DMS153 treated with DMSO at 0.1 percent for 48 hours (cell line): ENCODE data around the gene MSRB1.
A peak's percentile ranks its signal among the peaks of the same experiment; 100 is the strongest.

ENCODE experiments used
- DNase-seq: peaks from one replicate; lab custom pipeline; 2025; ENCODE audit not compliant: unreplicated experiment; lab: John Stamatoyannopoulos, UW

MSRB1 gene

DNA sequence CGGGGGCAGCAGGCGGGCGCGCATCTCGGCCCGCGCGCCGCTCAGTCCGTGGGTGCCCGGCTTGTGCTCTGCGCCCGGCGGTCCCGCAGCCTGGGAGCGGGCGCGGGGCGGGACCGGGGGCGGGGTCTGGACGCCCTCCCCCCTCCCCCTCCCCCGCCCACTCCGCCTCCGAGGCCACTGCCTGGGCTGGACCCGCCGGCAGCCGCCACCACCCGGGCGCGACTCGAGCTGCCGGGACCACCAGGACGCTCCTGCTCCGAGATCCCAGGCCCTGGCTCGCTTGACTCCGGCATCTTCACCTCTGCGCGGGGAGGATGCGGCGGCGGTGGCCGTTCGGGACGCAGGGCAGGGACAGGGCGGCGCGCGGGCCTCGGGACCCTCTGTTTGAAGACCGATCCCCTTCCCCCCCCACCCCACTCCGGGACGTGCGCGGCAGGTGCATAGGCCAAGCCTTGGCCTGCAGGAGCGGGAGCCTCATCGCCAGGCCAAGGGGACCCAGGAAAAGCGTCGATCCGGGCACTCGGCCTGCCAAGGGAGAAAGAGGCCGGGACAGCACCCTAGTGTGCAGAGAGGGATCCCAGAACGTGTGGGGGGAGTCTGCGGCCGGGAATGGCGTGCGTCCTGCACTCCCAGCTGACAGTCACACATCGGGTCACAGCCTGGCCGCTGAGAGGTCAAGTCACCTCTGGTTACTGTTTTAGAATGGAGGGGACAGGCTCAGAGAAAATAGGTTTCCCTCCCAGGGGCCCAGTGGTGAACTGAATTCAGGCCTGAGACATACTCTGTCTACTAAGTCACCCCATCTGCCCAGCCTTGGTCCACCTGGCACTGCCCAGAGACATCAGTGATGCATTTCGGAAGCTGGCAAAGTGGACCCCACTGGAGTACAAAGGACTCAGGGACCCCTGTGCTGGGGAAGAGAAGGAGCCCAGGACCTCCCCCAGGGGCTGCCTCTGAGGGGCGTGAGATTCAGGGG is 24.4 kb downstream of the MSRB1 start, which contains the start of gene HS3ST6:
TSS of gene HS3ST6 (minus strand) at position 65 of the 976 bp plus-strand sequence. CDS start 92 bp downstream, outside the sequence.
- no peak for DNase-seq

DNA sequence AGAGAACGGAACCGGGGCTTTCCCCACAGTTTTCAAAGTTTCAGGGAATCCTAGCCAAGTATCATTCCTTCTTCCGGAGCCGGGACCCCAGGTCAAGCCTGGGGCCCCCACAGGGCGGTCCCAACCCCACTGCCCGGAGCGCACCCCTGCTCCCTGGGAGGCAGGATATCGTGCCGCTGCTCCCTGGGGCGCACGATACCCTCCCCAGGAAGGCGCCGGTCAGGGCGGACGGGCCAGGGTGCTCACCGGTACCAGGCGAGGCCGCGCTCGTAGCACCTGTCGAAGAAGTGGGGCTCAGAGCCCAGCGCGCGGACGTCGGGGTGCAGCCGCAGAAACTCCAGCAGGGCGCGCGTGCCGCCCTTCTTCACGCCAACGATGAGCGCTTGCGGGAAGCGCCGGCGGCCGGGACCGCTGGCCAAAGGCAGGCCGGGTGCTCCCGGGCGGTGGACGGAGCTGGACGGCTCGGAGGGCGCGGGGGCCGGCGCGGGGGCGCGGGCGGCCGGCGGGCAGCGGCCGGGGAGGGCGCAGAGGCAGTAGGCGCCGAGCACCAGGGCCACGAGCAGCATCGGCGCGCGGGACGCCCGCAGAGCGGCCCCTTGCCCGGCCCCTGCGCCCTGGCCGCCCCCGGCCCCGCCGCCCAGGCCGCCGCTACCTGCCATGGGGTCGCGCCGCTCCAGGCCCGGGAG is 25.2 kb downstream of the MSRB1 start:
- DNase-seq, result no peak

- DNase-seq, result no peak
Measured at GRCh38 chr16:1917056-1917664, 25.8 kb downstream of the MSRB1 start.

DNA sequence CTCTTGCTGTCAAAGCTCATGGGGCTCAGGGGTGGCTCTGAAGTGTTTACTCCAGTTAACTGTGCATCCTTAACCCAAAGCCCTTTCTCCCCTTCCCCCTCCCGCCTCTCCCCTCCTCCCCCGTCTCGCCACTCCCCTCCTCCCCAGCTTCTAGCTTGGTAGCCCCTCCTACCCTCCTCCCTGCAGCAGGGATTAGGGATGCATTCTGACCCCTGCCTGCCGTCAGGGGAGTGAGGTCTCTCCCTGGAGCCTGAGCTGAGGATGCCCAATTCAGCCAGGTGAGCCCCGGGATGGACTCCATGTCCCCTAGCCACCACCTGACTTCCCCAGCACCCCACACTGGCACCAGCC is 26.4 kb downstream of the MSRB1 start:
- DNase-seq, result no peak

DNA sequence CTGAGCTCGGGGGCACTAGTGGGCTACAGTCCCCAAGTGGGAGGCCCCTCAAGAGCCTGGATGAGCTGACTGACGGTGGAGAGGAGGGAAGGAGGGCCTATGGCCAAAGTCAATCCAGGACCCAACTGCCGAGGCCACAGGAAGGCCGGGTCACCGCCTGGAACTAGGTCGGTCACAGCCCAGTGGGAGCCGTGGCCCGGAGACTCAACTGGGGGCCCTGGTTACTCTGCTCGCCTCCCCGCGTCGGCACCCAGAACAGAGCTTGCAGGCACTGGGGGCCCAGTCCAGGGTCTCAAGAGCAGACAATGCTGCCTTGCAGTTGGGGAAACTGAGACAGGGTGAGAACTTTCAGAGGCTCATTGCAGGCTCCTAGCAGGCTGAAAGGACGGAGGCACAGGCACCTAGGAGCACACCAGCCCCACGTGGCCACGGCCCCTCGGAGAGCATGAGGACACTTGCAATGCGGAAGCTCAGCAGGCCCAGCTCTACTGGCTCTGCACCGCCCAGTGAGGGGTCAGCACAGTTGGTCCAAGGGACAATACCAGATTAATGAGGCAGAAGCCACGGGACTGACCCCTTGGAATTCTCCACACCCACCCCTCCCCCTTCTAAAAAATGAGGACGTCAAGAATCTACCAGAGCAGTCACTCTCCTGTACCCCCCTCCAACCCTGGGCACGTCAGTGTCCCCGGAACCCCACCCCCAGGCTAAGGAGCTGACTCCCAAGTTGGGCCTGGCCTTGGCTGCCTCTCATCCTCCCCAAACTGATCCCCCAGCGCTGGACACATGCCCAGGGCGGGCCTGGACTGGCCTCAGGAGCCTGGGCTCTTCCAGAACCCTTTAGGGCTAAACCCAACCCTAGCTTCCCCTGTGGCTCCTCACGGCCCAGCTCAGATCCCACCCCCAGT is 27.0 kb downstream of the MSRB1 start:
- DNase-seq, result no peak

DNA sequence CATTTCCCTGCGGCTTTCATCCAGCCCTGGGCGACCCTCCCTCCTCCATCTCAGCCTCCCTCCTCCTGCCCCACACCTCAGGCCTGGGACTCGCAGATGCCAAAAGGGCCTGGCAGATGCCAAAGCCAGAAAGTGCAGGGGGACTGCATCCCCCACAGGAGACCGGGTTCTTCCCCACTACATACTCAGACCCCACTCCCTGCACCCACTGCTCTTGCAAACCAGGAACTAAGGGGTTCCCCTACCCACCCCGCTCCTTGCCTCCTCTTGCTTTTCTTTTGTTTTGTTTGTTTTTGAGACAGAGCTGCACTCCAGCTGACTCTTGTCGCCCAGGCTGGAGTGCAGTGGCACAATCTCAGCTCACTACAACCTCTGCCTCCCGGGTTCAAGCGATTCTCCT is 28.0 kb downstream of the MSRB1 start:
- no peak for DNase-seq

- no peak for DNase-seq
Measured at GRCh38 chr16:1914084-1914608, 28.9 kb downstream of the MSRB1 start.

- DNase-seq, result peak; percentile 87
Measured at GRCh38 chr16:1913327-1914083, 29.5 kb downstream of the MSRB1 start.

GRCh38 chr16:1912215-1912543 is 30.8 kb downstream of the MSRB1 start:
- DNase-seq, result no peak

- no peak for DNase-seq
Measured at GRCh38 chr16:1911467-1912214, 31.4 kb downstream of the MSRB1 start.

GRCh38 chr16:1909561-1910231 is 33.3 kb downstream of the MSRB1 start:
- peak; percentile 74 for DNase-seq

GRCh38 chr16:1908983-1909382 is 34.0 kb downstream of the MSRB1 start:
- DNase-seq, result no peak

- no peak for DNase-seq
Measured at GRCh38 chr16:1908184-1908583, 34.8 kb downstream of the MSRB1 start.

DNA sequence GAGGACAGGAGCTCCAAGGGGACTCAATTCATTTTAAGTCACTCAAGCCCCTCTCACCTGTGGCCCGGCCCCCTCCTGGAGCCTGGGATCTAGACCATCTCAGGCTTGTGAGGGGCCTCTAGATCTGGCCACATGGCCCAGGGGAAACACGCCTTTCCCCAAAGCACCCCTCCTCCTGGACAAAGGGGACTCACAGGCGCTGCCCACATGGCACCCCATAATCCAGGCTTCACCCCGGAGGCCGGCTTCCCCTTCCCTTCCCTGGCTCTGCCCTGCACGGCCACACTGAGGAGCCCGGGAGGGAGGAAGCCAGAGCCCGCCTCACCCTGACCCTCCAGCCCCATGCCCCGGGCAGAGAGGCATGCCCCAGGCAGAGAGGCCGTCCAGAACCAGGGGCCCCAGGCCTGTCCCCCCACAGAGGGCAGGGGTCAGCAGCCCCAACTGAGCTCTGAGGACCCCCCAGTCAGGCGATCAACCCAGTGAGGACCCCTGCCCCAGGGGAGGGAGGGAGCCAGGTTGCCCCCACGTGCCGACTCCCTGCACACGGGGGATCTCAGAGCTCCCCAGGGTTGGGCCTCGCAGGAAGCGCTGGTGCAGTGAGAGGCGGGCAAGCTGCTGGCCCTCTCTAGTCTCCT is 35.7 kb downstream of the MSRB1 start:
- DNase-seq, result no peak

DNA sequence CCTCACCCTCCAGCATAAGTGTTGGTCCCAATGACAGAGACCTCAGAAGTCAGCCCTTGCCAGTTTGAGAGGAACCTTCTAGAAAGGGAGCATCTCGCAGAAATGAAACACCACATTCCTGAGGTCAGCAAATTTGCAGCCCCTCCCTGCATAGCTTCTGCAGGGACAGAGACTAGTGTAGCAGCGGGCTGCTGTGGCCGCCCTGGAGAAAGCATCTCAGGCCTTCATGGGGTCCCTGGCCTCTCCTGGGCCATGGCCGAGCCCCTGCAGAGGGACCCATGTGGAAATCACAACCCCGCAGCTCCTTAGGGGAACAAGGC is 36.2 kb downstream of the MSRB1 start:
- no peak for DNase-seq

DNA sequence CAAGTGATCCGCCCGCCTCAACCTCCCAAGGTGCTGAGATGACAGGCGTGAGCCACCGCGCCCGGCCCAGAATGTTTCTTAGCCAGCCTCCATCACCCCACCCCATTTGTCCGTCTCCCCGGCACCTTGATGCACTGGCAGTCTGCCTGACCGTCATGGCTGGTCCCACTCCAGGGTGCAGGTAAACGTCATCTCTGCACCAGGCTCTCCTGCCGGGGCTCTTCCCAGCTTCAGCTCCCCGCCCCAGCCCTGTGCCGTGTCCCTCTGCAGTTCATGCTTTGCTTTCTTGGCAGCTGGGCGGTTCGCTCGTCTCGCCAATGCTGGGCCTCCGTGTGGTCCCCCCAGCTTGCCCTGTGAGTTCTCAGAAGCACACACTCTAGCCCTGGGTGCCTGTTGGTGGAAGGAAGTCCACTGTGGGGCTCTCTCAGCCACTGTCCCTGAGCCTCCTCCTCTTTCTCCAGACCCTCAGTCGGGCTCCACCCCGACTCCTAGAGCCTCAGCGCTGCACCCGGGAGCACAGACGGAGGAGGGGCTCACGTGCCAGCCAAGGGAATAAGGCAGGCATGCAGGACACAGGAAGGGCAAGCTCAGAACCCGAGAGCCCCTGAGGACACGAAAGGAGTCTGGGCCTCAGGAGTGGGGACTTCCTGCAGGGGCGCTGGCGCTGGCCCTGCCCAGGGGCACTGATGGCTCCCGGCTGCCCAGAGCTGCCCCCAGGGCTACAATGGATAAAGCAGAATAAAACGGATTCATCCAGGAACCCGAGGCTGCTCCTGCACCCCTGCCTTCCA is 36.7 kb downstream of the MSRB1 start:
- DNase-seq, result no peak
